ENCODE results near the gene SNAPIN. TPM values are rescaled to one million over a fixed set of nuclear protein-coding genes. Genes with fewer than 3 reads are reported as not detected.
"Not testable (repeated sequence)": the region's sequence is repeated elsewhere in the genome, so short reads cannot be mapped to it uniquely, and the experiment has no call there.

The SNAPIN gene
- total RNA-seq, 1 experiment from 2014 or later = 29.0 TPM

DNA sequence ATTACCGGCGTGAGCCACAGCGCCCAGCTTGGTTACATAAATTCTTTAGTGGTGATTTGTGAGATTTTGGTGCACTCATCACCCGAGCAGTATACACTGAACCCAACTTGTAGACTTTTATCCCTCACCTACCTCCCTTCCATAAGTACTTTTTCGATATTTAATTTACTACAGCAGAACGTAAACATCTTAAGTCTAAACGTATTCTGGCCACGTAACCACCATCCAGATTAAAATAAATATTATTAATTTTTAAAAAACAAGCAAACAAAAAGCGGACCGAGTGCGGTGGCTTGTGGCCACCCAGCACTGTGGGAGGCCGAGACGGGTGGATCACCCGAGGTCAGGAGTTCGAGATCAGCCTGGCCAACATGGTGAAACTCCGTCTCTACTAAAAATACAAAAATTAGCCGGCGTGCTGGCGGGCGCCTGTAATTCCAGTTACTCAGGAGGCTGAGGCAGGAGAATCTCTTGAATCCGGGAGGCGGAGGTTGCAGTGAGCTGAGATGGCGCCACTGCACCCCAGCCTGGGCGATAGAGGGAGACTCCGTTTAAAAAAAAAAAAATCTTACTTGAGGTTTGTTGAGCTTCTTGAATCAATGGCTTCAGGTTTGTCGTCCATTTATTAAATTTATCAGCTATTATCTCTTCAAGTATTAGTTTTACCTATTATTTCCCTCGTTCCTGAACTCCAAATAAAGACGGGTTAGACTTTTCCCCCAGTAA is 13.3 kb downstream of the SNAPIN start:
- H2BK12ac ChIP-seq (ENCODE audit: insufficient read length, low read depth, low read length); H4K8ac ChIP-seq (replicated peaks; ENCODE audit: insufficient read length, low read depth, low read length); H3K23ac ChIP-seq (ENCODE audit: insufficient read length, low read depth, low read length); H4K5ac ChIP-seq (ENCODE audit: insufficient read length, low read depth, low read length); H2BK5ac ChIP-seq (ENCODE audit: insufficient read length, low read length); H4K91ac ChIP-seq (ENCODE audit: insufficient read length, low read depth, low read length); H2BK20ac ChIP-seq (ENCODE audit: low read depth, low read length, poor library complexity, severe bottlenecking); H4K20me1 ChIP-seq (ENCODE audit: control insufficient read depth, insufficient read depth, insufficient read length); H3K9me3 Mint-ChIP-seq; H2BK15ac ChIP-seq (ENCODE audit: low read depth, low read length); H3K4ac ChIP-seq (ENCODE audit: low read depth, low read length); H3K9me3 ChIP-seq (ENCODE audit: control insufficient read depth, low read depth, low read length); DNase-seq; H3K4me3 Mint-ChIP-seq; H3K4me1 ChIP-seq (ENCODE audit: insufficient read depth, low read length); H2AK5ac ChIP-seq (ENCODE audit: insufficient read length, low read length); H3K27me3 Mint-ChIP-seq (ENCODE audit: low read depth); H3K27me3 ChIP-seq (ENCODE audit: insufficient read depth, low read length); H3K56ac ChIP-seq (ENCODE audit: insufficient read length, low read depth, low read length); H3T11ph ChIP-seq (ENCODE audit: low read length): not testable (repeated sequence)
- peaks cover 17% of the 10 kb centered on the region for H3K79me1 ChIP-seq (ENCODE audit: insufficient read depth, low read depth, low read length, poor library complexity, severe bottlenecking)
- H2BK120ac ChIP-seq (ENCODE audit: low read depth, low read length, poor library complexity, severe bottlenecking) = peak overlapping the region; percentile 40
- peak overlapping the region; percentile 71 for H3K27ac ChIP-seq (ENCODE audit: insufficient read length, low read depth, low read length)
- H3K79me2 ChIP-seq (ENCODE audit: insufficient read depth, low read length) = peaks cover 15% of the 10 kb centered on the region
- H3K18ac ChIP-seq (ENCODE audit: insufficient read length, low read depth, low read length) = peak overlapping the region; percentile 83
- H3K14ac ChIP-seq (ENCODE audit: insufficient read depth, low read length) = peak overlapping the region; percentile 58; the same call in 1 of the 2 replicates
- peak overlapping the region; percentile 87 for H3K9ac ChIP-seq (ENCODE audit: extremely low read depth, insufficient read length, low read length)
- TF ChIP-seq, protein P1, sequence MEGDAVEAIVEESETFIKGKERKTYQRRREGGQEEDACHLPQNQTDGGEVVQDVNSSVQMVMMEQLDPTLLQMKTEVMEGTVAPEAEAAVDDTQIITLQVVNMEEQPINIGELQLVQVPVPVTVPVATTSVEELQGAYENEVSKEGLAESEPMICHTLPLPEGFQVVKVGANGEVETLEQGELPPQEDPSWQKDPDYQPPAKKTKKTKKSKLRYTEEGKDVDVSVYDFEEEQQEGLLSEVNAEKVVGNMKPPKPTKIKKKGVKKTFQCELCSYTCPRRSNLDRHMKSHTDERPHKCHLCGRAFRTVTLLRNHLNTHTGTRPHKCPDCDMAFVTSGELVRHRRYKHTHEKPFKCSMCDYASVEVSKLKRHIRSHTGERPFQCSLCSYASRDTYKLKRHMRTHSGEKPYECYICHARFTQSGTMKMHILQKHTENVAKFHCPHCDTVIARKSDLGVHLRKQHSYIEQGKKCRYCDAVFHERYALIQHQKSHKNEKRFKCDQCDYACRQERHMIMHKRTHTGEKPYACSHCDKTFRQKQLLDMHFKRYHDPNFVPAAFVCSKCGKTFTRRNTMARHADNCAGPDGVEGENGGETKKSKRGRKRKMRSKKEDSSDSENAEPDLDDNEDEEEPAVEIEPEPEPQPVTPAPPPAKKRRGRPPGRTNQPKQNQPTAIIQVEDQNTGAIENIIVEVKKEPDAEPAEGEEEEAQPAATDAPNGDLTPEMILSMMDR (conservative IDR thresholded peaks at IDR 0.05) = peak; percentile 34; the same call in 2 of the 3 replicates
- WGBS (ENCODE audit: extremely low coverage, insufficient read length, low lambda C conversion rate) = no CpG with 5 or more reads among the region's 28 CpGs
- peak overlapping the region in 2 of 3 experiments; percentile 11 to 38; a peak in 2 of 7 replicates for H3K27ac Mint-ChIP-seq
- H3K23me2 ChIP-seq (ENCODE audit: insufficient read length, low read depth, low read length, poor library complexity, severe bottlenecking) = peaks cover 11% of the 10 kb centered on the region
- peaks cover 0 to 36% (median 35%) of the 10 kb centered on the region in 3 experiments; a peak in 4 of 7 replicates for H3K36me3 Mint-ChIP-seq (ENCODE audit: insufficient read depth in 1 of 3, low read depth in 3 of 3)
- peaks cover 9 to 12% of the 10 kb centered on the region in 2 experiments; a peak in 3 of 4 replicates for H3K4me1 Mint-ChIP-seq
- H2AFZ ChIP-seq (ENCODE audit: low read length) = peak overlapping the region; percentile 91
- peak overlapping the region; percentile 89 for H3K4me2 ChIP-seq (ENCODE audit: insufficient read depth, insufficient read length, low read length)

Data from H9 (cell line).